Uterus (tissue), 2 donors: ENCODE measurements around the gene SLC8A1.

Experiments used
- POLR2A ChIP-seq, 2 donors: fragments of 450-650 bp; IDR thresholded peaks; one replicate each; pipeline ENCODE4 v1.6.1; 2016; ENCODE audit warnings: antibody characterized with exemption in 2 of 2, mild to moderate bottlenecking in 1 of 2, moderate library complexity in 1 of 2
- TF ChIP-seq, protein P1 (sequence below), 4 experiments: fragments of 200-600 bp in 2 of 4; fragments of 450-650 bp in 2 of 4; sonication (generic) in 2 of 4; IDR thresholded peaks; one replicate each; pipeline ENCODE4 v1.5.1; 2016 to 2019; ENCODE audit warnings: antibody characterized with exemption in 4 of 4, mild to moderate bottlenecking in 2 of 4, moderate library complexity in 1 of 4

DNA sequence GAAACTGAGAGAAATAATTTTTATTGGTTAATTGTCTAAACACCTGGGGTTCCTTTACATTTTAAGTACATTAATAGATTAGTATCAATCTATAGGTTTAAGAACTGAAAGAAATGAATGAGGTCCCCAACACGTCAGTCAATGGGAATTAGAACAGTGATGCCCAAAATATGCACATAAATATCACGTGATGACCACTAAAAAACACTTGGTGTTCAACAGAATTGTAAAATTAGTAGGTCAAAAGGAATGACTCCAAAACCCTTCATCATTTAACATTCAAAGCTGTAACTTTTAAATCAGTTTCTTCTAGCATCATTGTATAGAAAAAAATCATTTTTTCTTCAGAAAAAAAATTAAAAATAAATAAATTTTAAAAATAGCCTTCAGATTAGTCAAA, 140.9 kb downstream of the SLC8A1 start:
- TF ChIP-seq, protein P1, sequence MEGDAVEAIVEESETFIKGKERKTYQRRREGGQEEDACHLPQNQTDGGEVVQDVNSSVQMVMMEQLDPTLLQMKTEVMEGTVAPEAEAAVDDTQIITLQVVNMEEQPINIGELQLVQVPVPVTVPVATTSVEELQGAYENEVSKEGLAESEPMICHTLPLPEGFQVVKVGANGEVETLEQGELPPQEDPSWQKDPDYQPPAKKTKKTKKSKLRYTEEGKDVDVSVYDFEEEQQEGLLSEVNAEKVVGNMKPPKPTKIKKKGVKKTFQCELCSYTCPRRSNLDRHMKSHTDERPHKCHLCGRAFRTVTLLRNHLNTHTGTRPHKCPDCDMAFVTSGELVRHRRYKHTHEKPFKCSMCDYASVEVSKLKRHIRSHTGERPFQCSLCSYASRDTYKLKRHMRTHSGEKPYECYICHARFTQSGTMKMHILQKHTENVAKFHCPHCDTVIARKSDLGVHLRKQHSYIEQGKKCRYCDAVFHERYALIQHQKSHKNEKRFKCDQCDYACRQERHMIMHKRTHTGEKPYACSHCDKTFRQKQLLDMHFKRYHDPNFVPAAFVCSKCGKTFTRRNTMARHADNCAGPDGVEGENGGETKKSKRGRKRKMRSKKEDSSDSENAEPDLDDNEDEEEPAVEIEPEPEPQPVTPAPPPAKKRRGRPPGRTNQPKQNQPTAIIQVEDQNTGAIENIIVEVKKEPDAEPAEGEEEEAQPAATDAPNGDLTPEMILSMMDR (IDR thresholded peaks at IDR 0.05), result no peak
- TF ChIP-seq POLR2A (IDR thresholded peaks at IDR 0.05), result no peak
